GM08714 (cell line): ENCODE data around the gene OTOF.

ENCODE experiments used
- H3K4me3 ChIP-seq: fragments of 200-500 bp; sonication (Bioruptor generic); 2 replicates; pipeline ENCODE4 v1.5.1; 2014; ENCODE audit warnings: mild to moderate bottlenecking, low read length, inconsistent platforms
- ZNF274 ChIP-seq: IDR thresholded peaks from 2 replicates; pipeline ENCODE4 v1.6.1; 2012; ENCODE audit warnings: mild to moderate bottlenecking, low read depth, low read length

OTOF gene

DNA sequence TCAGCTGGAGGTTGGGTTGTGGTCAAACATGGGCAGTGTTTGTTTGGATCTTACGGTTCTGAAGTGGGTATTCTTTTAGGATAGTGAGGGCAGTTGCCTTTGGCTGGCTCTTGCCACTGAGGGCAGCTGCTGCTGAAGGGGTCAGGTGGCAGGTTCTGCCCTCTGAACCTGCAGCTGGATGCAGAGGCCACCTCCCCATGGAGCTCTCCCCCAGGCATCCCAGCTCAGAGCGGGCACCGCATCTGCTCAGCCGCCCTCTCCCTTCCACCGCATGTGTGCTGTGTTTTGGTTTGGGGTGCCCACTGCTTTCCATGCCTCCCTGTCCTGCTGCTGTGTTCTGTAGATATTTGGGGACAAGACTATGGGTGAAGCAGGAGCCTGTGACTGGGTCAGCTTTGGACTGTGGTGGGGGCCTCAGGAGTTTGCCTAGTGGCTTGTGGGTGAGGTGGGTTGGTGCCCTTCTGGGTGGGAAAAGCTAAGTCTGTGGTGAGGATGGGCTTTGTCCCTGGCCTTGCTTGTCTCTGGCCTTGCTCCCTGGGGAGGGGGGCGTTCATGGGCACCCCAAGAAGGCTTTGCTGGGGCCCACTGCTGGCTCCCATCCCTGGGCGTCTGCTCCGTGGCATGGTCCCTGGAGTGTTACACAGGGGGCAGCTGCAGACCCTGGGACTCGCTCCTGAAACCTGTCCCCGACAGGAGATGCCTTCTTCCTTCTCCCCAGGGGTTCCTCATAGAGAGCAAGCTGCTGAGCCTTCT is 28.5 kb downstream of the OTOF start:
- no peak overlapping the region for H3K4me3 ChIP-seq
- no peak for TF ChIP-seq ZNF274

DNA sequence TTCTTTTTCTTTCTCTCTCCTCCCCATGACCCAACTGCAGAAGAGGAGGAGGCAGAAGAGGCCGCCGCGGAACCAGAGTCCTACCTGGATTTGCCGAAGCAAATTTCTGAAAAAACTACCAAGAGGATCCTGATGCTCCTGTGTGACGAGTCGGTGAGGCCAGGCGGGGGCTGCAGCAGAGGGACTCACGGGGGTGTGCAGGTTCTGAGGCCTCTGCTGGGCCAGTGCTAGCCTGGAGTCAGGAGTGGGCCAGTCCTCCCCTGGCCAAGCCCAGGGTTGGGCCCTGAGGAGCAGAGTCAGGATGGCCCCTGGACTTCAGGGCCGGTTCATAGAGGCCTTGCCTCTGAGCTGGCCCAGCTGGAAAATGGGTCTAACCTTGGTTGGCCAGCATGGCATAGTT is 29.3 kb downstream of the OTOF start:
- TF ChIP-seq ZNF274, result no peak

DNA sequence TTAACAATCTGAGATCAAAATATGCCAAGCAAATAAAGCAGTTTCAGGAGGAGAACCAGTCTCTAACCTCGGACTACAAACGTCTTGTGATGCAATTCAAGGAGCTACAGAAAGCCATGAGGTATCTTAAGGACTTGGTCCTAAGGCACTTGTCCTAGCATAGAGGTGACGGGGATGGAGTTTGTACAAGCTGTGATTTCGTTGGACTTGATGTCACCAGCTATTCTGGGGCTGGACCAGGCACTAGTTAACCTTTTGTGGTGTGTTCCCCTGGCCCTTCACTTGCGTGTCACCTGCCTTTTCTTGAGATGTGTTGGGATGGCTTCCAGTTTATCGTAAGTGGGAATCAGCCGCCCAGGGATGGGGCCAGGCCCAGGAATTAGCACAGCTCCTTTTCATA is 33.7 kb downstream of the OTOF start:
- TF ChIP-seq ZNF274, result no peak
- H3K4me3 ChIP-seq, result no peak overlapping the region

More for the DNA sequence above, 29.3 kb downstream of the OTOF start:
- no peak overlapping the region for H3K4me3 ChIP-seq

DNA sequence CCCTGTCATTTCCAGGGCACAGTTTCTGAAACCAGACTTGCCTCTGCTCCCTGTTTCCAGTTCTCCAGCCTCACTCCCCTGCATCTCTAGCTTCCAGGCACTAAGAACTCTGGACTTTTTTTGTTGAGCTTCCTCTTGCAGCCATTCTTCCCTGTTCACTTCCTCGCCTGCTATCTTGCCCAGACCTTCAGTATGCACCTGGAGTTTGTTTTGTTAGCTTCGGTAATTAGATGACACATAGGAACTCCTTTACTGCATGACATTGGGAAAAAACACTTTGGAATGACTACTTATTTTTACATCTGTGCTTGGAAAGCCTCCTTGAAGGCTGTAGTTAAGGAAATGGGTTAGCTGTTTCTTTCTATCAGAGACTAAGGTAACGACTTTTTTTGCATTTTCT is 35.2 kb downstream of the OTOF start:
- TF ChIP-seq ZNF274, result no peak
- no peak overlapping the region for H3K4me3 ChIP-seq

DNA sequence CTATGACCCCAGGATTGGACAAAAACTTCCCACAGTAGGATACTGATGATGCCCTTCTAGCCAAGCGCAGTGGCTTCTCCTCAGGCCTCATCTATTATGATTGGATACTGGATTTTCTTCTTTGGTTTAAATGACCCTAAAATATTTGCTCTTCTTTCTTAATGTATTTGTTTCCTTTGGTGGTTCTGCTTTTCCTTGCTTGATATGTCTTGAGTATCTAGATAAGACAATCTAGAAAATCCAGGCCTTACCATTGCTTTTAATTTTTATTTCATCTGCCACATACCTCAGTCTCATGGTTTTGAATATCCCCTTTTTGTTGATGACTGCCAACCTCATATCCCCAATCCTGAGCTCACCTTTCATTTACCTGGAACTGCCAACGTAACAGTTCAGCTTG is 35.6 kb downstream of the OTOF start:
- TF ChIP-seq ZNF274, result no peak
- no peak overlapping the region for H3K4me3 ChIP-seq

DNA sequence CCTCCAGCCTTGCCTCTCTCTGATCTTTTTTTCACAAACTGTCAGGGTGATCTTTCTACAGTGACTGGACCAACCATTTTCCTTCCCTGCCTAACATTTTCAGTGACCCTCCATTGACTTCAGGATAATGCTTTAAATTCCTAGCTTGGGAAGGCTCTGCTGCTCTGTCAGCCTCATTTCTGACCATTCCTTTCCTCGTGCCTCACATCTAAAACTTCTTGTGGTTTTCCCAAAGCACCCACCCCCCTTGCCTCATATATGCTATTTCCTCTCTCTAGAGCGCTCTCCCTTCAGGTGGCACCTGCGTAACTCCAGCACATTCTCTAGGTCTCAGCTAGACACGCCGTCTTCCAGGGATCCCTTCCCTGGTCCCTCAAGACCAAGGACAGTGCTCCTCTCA is 39.0 kb downstream of the OTOF start:
- TF ChIP-seq ZNF274, result no peak
- H3K4me3 ChIP-seq, result no peak overlapping the region

DNA sequence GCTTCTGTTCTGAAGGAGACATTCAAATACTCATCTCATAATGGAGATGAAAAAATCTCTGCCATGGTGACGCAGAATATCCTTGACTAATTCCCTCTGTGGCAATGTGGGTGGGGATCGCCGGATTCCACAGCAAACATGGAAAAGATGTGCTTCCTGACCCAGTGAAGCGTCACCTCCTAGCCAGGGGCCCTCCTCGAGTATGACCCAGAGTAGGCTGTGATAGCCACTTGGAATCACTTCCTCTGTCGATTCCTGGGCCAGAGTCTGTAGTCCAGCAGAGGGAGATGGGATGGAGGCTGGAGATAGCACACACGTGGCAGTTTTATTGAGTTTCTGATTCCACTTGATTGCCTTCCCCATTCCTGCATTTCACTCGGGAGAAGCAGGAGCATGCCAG is 39.4 kb downstream of the OTOF start:
- TF ChIP-seq ZNF274, result no peak
- H3K4me3 ChIP-seq, result no peak overlapping the region

DNA sequence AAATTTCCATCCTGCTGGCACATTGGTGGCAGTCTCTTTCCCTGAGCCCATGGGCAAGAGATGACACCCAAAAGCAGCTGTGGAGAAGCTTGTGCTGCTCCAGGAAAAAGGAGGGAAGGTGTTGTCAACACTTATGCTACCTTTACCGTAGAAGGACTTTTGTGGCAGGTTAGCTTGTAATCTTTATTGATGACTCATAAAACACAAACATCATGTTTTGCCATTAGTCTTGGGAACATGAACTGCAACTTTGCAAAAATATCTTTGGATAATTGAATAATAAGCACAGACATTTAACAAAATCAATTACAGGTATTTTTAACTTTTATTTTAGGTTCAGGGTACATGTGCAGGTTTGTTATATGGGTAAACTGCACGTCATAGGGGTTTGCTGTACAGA is 42.8 kb downstream of the OTOF start:
- no peak overlapping the region for H3K4me3 ChIP-seq
- no peak for TF ChIP-seq ZNF274

DNA sequence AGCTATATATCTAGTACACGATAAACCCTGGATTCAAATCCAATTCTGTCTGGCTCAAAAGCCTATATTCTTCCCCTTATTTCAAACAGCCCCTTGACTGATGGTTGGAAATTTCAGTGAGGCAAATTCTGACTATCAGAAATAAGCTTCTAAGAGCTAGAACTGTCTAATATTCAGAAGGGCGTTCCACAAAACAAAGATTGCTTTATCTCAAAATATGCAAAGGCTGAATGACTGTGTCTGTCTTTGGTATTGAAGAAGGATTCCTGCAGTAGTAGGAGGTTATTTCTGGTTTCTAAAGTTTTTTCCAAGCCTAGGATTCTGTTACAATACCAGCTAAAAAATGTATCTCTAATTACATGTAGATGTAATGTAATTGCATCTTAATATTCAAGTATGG is 45.1 kb downstream of the OTOF start:
- H3K4me3 ChIP-seq, result no peak overlapping the region
- TF ChIP-seq ZNF274, result no peak

DNA sequence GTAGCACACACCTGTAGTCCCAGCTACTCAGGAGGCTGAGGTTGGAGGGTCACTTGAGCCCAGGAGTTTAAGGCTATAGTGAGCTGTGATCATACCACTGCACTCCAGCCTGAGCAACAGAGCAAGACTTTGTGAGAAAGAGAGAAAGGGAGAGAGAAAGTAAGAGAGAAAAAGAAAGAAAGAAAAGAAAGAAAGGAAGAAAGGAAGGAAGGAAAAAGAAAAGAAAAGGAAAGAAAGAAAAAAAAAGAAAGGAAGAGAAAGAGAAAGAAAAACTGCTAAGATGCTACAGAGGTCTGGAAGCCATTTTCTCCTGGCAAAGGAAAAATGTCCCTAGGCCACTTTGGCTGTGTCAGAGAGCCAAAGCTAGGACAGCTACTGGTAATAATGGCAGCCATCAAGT is 45.6 kb downstream of the OTOF start:
- no peak for TF ChIP-seq ZNF274
- no peak overlapping the region for H3K4me3 ChIP-seq

DNA sequence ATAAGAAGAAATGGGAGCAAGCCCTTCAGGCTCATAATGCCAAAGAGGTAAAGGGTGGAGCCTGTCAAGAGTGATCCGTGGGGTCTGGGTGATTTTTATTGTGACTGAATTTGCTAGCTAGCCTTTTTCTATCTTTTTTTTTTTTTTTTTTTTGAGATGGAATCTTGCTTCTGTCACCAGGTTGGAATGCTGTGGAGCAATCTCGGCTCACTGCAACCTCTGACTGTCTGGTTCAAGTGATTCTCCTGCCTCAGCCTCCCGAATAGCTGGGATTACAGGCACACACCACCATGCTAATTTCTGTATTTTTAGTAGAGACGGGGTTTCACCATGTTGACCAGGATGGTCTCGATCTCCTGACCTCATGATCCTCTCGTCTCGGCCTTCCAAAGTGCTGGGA is 47.1 kb downstream of the OTOF start:
- H3K4me3 ChIP-seq, result no peak overlapping the region
- no peak for TF ChIP-seq ZNF274

DNA sequence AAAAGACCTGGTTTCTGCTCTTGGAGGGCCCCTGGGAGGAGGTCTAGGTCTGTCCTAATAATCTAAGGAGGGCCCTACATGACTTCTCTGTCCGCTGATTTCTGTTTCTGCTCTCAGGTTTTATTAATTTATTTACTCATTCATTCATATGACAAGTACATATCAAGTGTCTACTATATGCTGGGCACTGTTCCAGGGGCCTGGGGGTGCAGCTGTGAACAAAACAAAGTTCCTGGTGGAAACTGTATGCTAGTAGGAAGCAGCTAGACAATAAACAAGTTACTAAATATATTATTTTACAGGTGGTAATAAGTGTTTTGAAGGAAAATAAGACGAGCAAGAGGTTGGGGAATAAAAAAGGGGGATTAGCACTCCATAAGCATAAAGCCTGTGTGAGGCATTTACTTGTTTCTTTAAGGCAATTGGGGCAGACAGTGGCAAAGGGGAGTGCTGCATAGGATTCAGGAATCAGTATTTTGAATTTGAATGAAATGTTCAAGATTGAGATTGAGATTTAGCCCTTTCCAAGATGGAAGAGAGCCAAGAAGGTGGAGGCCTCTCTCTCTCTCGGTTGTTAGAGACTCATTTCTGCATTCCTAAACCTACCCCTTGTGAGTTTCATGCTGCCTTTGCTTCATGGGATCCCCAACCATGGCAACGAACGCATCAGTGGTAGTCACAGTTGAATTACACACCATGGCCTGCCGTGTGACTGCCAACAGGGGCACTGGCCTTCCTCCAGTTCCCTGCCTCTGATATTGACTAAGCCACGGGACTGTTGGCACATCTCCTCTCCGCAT is 47.9 kb downstream of the OTOF start:
- TF ChIP-seq ZNF274, result no peak

DNA sequence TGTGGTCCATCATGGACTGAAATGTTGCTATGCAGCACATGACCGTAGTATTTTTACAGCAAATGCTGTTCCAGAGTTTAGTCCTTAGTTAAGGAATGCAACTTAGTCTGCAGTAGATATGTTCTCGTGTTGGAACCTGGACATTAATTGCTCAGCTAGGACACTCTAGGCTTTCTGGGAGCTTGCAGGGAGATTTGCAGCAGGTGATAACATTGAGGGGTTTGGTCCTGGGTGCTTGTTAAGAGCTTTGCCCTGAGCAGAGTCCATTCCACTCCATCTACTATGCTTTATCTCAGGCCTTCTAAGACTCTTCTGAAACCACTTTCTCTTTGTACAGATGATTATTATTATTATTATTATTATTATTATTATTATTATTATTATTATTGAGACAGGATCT is 49.1 kb downstream of the OTOF start:
- TF ChIP-seq ZNF274, result no peak

More for the DNA sequence above, 47.9 kb downstream of the OTOF start:
- H3K4me3 ChIP-seq, result no peak overlapping the region

DNA sequence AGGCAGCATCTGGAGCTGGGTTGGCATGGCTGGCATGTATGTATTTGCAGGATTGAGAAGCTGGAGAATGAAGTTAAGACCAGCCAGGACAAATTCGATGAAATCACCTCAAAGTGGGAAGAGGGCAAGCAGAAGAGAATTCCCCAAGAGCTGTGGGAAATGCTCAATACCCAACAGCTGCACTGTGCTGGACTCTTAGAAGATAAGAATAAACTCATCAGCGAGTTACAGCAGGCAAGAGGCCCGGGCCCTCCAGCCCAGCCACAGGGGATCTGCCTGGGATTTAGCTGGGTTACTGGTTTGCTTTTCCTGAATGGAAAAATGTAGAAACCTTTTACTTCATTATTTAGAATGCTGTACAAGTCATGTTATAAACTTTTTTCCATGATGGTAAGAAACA is 53.7 kb downstream of the OTOF start:
- H3K4me3 ChIP-seq, result no peak overlapping the region
- no peak for TF ChIP-seq ZNF274

More for the DNA sequence above, 49.1 kb downstream of the OTOF start:
- H3K4me3 ChIP-seq, result no peak overlapping the region

DNA sequence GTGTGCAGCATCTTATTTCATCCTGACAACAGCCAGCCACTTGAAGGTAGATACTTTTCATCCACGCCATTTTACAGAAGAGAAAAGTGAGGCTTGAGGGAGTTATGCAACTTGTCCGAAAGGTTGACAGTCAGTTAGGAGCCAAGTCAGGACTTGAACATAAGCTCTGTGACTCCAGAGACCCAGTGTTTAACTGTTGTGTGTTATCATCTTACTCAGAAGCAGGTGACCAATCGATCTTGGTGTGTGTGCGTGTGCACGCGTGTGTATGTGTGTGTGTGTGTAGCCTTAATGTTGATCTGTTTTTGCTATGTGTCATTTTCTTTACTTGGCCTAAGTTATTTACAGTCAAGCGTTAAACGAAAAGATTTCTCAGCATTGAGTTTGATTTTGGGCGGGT is 54.2 kb downstream of the OTOF start:
- no peak overlapping the region for H3K4me3 ChIP-seq
- TF ChIP-seq ZNF274, result no peak
